NCI-H2196 treated with DMSO at 0.1 percent for 48 hours (cell line): ENCODE measurements around the gene TRAPPC6A.
A peak's percentile ranks its signal among the peaks of the same experiment; 100 is the strongest.

ENCODE experiments used
- DNase-seq: peaks from one replicate; lab custom pipeline; 2025; ENCODE audit not compliant: unreplicated experiment; lab: John Stamatoyannopoulos, UW

The TRAPPC6A gene

DNA sequence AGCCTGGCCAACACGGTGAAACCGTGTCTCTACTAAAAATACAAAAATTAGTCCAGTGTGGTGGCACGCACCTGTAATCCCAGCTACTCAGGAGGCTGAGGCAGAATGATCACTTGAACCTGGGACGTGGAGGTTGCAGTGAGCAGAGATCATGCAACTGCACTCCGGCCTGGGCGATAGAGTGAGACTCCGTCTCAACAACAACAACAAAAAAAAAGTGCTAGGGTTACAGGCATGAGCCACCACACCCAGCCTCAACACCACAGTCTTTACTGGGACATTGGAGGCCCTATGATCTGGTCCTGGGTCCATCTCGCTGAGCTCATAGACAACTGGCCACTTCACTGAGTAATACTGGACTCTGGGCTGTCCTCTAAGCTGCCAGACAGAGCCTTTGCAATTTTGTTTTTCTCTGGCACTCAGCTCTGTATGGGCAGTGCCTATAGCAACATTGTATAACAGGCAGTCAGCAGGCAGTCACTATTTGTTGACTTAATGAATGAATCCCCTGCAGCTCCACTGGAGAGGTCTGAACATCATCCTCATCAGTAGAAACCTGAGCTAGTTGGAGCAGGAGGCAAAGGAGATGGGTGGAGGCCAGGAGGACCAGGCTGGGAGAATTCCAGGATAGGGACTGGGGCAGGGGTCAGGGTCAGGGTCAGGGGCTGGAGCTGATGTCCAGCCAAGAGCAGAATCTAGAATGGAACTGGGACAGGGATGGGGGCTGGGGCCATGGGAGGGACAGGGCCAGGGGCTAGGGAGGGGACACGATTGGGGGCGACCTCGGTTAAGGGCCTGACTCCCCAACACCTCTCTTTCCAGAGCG, 8.7 kb upstream of the TRAPPC6A start:
- no peak for DNase-seq

DNA sequence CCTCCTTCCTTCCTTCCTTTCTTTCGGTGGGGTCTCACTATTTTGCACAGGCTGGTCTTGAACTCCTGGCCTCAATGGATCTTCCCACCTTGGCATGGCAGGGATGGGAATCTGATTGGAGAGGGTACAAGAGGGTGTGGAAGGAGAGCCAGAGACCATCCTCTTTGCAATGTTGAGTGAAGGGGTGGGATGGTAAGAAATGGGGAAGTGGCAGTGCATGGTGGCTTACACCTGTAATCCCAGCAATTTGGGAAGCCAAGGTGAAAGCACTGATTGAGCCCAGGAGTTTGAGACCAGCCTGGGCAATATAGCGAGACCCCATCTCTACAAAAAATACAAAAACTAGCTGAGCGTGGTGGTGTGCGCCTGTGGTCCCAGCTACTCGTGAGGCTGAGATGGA, 6.1 kb upstream of the TRAPPC6A start:
- DNase-seq = no peak

DNA sequence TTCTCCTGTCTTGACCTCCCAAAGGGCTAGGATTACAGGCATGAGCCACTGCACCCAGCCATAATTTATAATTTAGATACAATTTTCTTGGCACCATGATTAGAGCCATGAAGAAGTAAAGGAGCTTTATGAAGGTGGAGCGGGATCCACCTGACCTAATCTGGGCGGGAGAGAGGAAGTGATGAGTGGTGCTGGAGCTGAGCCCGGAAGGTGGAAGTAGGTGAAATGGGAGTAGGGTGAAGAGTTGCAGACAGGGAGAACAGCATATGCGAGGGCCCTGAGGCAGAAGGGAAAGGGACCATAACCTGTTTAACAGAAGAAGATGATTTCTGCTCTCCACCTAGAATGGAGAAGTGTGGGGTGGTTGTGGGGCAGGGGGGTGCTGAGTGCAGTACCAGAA, 4.7 kb upstream of the TRAPPC6A start:
- DNase-seq = no peak

DNA sequence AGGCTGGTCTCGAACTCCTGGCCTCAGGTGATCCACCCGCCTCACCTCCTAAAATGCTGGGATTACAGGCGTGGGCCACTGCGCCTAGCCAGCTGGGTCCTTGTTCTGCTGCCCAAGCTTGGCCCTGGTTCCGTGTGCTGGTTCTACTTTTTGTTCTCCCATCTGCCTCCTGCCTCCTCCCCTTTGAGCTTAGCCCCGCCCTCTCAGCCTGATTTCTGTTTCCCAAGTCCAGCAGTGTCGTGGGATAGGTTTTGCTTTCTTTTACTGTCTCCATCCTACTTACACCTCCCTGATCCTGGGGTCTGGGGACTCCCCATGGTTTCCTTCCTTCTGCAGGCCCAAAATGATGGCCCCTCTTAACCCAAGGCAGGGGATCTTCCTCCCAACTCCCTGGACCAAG, 2.9 kb upstream of the TRAPPC6A start:
- no peak for DNase-seq

DNA sequence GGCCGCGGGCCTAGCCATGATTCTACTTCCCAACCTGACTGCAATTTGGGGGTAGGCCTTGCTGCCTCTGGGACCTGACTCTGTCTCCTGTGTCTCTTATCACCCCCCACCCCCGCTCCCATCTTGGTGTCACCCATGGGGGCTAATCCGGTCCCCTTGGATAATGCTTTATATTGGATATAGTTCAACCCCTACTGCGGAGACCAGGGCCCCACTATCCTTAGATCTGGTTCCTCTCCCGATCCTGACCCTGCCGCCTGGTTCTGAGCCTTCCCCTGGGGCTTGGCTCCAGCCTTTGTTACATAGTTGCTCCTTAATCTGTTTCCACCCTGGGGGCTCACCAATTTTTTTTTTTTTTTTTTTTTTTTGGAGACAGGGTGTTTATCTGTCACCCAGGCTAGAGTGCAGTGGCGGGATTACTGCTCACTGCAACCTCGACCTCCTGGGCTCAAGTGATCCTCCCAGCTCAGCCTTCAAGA, 1.9 kb upstream of the TRAPPC6A start:
- no peak for DNase-seq

DNA sequence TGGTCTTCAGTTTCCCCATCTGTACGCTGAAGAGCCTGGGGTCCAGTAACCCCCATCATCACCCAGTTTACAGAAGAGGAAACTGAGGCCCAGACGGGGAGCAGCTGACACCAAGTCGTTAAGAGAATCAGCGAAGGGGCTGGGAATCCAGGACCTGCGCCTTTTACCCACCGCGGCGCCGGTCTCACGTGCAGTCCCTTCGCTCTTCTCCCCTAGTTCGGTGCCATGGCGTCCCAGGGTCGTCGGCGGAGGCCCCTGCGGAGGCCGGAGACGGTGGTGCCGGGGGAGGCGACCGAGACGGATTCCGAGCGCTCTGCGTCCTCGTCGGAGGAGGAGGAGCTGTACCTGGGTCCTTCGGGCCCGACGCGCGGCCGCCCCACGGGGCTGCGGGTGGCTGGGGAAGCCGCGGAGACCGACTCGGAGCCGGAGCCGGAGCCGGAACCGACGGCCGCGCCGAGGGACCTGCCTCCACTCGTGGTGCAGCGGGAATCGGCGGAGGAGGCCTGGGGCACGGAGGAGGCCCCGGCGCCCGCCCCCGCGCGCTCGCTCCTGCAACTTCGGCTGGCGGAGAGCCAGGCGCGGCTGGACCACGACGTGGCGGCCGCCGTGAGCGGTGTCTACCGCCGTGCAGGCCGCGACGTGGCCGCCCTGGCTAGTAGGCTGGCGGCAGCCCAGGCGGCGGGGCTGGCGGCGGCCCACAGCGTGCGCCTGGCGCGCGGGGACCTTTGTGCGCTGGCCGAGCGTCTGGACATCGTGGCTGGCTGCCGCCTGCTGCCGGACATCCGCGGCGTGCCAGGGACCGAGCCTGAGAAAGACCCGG, 1.2 kb upstream of the TRAPPC6A start:
- DNase-seq = no peak

DNA sequence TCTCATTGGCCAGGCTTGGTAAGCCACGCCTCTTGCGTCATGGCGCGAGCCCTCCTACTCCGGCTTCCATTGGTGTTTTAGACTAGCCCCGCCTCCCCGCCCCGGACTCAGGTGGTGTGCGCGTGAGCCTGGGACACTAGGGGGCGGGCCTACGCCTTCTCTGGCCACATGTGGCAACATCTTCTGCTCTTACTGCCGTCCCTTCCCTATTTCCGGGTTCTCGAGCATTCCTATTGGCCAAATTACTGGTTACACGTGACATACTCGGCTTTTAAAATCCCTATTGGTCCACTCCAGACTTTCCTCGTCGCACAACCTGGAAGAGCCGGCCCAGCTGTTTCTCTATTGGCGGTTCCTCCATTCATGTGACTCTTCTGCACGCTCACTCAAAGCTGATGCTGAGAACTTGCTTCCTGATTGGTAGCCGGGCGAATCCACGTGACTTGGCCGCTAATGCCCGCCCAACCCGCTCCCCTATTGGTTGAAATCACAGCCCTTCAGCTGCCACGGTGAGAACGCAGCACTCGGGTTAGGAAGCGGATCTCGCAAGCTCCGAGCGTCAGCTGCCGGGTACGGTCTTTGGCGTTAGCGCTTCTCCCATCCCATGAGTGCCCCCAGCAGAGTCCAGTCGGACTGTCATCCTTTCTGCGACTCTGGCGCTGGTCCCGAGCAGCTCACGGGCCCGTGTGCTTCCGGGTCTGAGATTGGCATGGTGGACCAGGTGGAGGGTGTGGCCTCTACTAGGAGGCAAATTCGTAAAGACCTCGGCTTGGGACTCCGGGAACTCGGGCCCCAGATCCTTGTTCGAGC, 430 bp upstream of the TRAPPC6A start, which contains the start of gene BLOC1S3:
BLOC1S3 (plus strand) TSS at position 523 of the 810 bp plus-strand sequence. CDS start 513 bp downstream, outside the sequence.
- DNase-seq = peak; percentile 100

DNA sequence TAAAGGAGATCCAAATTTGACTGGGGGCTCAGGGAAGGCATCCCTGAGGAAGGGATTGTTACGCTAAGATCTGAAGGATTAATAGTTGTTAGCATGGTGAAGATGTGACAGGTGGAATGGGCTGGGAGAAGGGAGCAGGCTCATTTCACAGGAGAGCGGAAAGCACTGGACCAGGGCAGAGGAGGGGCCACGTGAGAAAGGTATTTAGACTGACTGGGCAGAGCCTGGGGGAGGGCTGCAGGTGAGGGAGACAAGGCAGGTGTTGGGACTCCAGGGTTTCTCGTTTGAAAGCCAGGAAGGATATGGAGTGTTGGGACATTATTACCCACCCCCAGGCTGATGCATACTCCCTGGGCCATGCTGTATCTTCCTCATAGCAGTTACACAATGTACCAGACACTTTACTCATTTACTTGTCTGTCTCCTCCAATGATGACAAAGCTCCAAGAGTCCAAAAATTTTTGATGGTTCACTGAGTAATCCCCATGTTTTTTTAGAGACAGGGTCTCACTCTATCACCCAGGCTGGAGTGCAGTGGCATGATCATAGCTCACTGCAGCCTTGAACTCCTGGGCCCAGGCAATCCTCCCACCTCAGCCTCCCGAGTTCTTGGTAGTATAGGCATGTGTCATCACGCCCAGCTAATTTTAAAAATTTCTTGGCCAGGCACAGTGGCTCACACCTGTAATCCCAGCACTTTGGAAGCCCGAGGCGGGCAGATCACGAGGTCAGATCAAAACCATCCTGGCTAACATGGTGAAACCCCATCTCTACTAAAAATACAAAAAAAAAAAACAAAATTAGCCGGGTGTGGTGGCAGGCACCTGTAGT, 2.3 kb downstream of the TRAPPC6A start:
- DNase-seq = no peak

DNA sequence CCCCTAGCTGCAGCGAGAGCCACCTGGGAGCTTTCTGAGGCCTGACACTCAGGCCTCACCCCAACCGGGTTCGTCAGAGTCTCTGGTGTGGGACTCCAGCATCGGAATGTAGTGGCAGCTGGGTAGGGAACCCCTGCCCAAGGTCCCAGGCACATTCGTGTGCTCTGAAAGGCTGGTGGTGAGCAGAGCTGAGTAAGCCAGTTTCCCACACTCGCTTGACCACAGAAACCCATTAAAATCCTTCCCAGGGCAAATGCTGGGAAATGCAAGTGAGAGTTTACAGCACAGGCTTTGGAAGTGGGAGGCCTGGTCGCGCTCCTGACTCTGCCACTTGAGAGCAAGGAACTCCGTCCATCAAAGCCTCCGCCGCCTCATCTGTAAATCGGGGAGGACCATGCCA, 4.2 kb downstream of the TRAPPC6A start:
- DNase-seq = no peak

DNA sequence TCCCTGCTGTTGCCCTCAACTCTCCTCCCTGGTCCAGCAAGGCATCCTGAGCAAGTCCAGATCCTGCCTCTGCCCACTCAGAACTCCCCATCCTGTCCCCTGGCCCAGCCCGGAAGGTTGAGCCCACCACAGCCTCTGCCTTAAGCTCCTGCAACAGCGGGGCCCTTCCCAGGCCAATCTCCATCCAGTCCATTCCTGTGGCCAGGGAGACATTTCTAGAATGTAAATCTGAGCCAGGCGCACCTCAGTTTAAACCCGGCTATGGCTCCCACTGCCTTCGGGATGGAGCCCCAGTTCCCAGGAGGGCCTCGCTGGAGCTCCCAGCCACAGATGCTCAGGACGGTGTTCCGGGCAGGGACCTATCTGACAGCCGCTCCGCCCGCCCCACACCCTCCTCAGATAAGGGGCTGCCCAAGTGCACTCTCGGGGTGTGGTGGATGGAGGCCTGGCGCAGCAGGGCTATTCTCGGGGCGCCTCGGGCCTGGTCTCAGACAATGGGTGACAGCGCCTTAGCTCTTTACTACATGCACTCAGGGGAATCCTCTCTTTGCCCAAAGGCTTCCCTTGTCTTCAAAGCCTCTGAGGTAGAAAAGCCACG, 5.3 kb downstream of the TRAPPC6A start:
- no peak for DNase-seq

DNA sequence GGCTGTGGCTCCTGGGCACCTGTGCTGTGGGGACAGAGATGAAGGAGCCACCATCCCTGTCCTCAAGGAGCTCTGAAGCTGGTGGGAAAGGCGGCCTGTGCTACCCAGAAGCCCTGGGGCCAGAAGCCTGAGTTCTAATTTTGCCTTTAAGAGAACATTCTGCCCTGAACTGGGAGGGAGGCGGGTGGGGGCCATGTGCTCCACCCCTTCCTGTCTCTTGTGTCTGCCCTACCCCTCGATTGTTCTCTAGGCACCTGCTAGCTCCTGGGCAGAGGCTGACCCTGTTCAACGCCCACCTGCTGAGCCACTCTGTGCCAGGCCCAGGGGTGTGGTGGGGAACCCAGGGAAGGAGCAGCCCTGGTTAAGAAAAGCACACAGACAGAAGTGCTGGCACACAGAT, 5.9 kb downstream of the TRAPPC6A start:
- DNase-seq = no peak

DNA sequence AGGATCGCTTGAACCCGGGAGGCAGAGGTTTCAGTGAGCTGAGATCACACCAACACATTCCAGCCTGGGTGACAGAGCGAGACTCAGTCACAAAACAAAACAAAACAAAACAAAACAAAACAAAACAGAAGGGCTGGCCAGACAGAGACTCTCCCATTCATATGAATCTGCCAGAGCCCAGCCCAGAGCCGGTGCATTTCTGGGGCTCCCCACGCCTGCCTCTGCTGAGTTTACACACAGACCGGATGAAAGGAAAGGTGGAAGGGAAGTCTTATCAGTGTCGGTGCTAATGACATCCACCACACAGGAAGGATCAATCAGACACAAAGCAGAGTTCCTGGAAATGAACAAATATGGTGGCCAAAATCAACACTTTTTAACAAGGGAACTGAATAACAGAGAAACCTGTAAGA, 6.8 kb downstream of the TRAPPC6A start:
- DNase-seq = no peak

DNA sequence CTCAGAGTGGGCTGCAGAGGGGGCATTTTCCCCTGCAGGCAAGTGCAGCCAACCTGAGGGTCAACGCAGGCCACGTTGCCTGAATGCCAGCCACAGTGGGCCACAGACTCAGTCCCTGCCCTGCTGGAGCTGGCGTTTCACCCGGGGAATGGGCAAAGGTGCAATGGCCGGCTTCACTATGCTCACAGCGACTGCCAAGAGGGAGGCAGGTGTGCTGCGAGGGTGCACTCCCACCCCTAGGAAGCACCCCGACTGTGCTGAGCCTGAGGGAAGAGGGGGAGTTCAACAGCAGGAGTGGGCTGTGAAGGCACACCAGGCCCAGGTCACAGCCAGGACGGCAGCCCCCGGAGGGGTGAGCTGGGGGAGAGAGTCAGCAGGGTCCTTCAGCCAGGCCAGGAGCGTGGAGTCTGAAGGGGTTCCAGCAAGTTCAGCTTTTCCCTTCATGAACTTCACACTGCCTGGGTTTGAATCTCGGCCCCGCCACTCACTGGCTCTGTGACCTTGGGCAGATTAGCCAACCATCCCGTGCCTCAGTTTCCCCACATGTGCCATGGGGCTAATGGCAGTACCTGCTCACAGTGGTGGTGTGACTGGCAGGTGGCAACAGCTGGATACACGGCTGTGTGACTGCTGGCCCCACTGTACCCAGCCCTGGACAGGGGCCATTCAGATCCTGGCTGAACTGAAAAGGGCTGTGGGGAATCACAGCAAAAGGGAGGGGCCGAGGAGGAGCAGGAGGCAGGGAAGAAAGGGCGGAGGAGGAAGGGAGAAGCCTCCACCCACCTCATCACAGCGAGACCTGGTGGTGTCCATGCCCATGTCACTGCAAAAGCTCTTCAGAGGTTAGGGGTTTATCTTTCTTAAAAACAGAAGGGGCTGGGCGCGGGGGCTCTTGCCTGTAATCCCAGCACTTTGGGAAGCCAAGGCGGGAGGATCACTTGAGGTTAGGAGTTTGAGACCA, 7.6 kb downstream of the TRAPPC6A start:
- DNase-seq = no peak

DNA sequence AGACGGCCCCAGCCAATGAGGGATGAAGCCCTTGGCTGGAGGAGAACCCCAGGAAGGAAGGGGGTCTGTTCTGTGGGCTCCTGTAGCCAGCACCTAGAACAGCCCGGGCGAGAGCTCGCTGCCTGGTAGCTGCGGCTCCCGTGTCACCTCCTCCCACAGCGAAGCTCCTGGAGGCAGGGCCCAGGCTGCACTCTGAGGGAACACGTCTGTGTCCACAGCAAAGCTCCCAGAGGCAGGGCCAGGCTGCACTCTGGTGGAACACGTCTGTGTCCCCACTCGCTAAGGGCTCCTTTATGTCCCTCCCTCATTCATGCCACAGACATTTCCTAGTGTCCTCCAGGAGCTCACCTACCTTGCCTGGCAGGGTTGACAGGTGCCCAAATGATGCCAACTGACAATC, 8.4 kb downstream of the TRAPPC6A start:
- DNase-seq = no peak

DNA sequence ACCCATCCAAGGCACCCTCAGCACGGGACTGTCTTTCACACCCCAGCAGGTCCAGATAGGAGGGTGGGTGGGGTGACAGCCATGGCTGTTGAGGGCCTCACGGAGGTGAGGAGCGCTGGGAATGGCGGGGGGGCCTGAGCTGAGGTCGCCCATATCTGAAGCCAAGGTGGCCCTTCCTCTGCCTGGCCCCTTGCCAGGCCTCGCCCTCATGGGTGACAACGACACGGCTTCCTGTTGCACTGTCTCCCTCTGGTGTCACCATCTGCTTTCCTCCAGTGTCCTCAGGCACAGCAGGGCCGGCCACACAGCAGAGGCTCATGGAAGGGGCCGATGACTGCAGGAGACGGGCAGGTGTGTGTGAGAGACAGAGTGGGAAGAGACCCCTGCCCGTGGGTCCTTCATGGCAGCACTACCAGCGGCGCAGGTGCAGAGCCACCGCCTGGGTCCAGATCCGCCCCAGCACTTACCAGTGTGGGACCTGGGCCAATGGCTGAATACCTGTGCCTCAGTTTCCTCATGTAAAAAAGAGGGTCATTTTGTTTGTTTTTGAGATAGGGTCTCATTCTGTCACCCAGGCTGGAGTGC, 9.2 kb downstream of the TRAPPC6A start:
- no peak for DNase-seq

DNA sequence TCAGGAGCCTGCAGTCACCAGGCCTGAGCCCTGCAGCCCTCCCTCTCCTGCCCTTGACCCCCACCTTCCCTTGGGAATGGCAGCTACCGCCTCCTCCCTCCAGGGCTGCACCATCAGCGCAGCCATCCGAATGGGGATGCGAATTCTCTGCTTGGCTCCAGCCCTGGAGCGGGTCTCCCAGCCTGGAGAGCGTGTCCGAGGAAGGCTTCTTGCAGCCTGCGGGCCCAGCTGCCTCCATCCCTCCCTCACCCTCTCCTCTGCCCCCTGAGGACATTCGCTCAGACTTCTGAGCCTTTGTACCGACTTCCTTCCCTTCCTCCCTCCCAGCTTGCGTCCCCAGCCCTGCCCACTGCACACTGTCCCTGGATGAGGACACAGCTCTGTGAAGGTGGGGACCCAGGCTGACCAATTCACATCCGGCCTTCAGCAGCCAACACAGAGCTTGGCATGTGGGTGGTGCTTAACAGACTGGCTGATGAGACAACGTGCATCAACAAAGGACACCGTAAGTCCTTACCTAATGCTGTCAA, 11.2 kb downstream of the TRAPPC6A start:
- DNase-seq = no peak

DNA sequence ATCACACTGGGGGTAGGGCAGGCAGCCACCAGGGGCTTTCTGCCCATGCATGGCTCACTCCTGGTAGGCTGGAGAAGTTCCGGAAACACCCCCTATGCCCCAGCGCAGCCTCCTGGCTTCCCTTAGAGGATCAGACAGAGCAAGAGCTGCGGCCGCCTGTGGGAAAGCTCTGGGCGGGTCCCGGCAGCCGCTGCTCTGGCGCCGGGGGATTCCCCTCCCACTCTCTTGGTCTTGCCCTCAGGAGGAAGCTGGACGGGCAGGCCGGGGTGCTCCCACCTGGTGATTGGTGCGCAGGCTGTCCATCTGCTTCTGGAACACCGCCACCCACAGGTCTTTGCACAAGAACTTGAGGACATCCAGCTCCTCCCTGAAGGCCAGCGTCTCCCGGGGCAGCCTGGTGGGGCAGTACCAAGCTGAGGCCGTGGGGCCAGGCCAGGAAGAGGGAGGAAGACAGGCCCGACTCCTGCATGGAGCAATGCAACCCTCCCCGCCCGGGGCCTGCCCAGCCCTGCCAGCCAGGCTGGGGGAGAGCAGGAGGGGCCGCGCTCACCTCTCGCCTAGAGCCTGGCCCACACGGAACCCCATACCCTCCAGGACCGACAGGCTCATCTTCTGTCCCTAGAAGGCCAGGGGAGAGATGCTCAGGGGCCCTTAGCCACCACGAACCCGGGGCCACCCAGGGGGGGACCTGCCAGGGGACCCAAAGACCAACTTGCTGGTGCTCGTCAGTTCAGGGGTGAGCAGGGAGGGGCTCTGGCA, 13.3 kb downstream of the TRAPPC6A start:
- DNase-seq = no peak
